Measurements from ENCODE around the gene CYB561D1. TPM values are rescaled to one million over a fixed set of nuclear protein-coding genes. Genes with fewer than 3 reads are reported as not detected.

The CYB561D1 gene
- polyA plus RNA-seq, 1 donor (not counting 4 experiments of a cell fraction or from before 2014, with no cell fraction given): 4.9 TPM

GRCh38 chr1:109466452-109467300 lies 27.2 kb upstream of the CYB561D1 start, which contains the start of gene SYPL2:
SYPL2 (plus strand) TSS chr1:109466546; CDS start chr1:109466844, 298 bp downstream.
- Histone ChIP-seq H3K4me2 (ENCODE audit: control insufficient read depth, extremely low read depth, insufficient read depth, low read depth, low read length) (peak within 1 kb of the TSS; percentile 51), H3K79me2 (ENCODE audit: control insufficient read depth, insufficient read depth, low read length) (no peaks in the 10 kb centered on the region), H3K27me3 (ENCODE audit: control insufficient read depth, extremely low read depth, insufficient read depth, low read length) (peaks cover 67% of the 10 kb centered on the region), H3K4me1 (ENCODE audit: control insufficient read depth, extremely low read depth, insufficient read depth, low read length) (no peaks in the 10 kb centered on the region), H4K20me1 (ENCODE audit: control insufficient read depth, extremely low read depth, insufficient read depth, low read length) (no peaks in the 10 kb centered on the region), H3K27ac (ENCODE audit: control insufficient read depth, insufficient read depth, low read length) (no peak within 1 kb of the TSS), H3K9me1 (ENCODE audit: control insufficient read depth, extremely low read depth, insufficient read depth, low read length) (no peaks in the 10 kb centered on the region), H3K9me3 (ENCODE audit: control insufficient read depth, low read depth, low read length) (no peaks in the 10 kb centered on the region), H3K4me3 (ENCODE audit: control insufficient read depth in 2 of 3, extremely low read depth in 1 of 3, insufficient read depth in 2 of 3, low read depth in 1 of 3, low read length in 3 of 3) (peak within 1 kb of the TSS in 2 of 3 experiments; percentile 16 to 33), H3K9ac (ENCODE audit: control insufficient read depth, extremely low read depth, insufficient read depth, low read length) (no peak within 1 kb of the TSS), H2AFZ (ENCODE audit: control insufficient read depth, low read length) (no peak within 1 kb of the TSS), H3K36me3 (ENCODE audit: control insufficient read depth in 2 of 2, extremely low read depth in 1 of 2, insufficient read depth in 2 of 2, low read length in 2 of 2) (no peaks in the 10 kb centered on the region)
- TF ChIP-seq CTCF (optimal IDR thresholded peaks at IDR 0.05 in 1 of 3, IDR thresholded peaks at IDR 0.05 in 1 of 3, conservative IDR thresholded peaks at IDR 0.05 in 1 of 3; ENCODE audit: extremely low read depth in 1 of 3, insufficient read depth in 2 of 3, low read length in 3 of 3) (no peak), EZH2 (IDR thresholded peaks at IDR 0.05; ENCODE audit: low read length) (peak; percentile 73)
- dilution Hi-C loops (cut with MboI; ENCODE audit: extremely low pct_ligation_motif_present, low sequenced_read_pairs): no loop called here
- DNase-seq (ENCODE audit: low read depth, low spot score) (no peak), FAIRE-seq (no peak)

DNA sequence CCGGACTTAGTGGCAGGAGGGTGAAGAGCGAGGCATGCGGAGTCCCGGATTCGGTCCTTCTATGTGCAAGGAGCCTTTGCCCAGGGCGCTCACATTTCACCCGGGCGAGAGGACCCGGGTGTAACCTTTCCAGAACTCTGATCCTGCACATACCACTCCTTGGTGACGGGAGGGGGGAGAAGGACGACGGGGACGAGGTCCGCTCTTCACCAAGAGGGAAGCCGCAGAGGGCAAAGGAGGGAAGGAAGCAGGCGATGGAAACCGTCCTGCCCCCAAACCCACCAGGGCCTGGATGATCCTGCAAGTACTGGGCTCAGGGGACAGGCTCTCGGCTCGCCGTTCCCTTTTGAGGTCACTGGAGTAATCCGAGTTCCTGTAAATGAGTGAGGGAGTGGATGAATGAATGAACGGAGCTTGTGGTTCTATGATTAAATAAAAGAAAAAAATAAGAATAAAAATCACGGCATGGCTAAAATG lies 26.6 kb upstream of the CYB561D1 start:
- TF ChIP-seq CTCF (optimal IDR thresholded peaks at IDR 0.05 in 1 of 3, IDR thresholded peaks at IDR 0.05 in 1 of 3, conservative IDR thresholded peaks at IDR 0.05 in 1 of 3; ENCODE audit: extremely low read depth in 1 of 3, insufficient read depth in 2 of 3, low read length in 3 of 3) (no peak), EZH2 (IDR thresholded peaks at IDR 0.05; ENCODE audit: low read length) (no peak)
- no peak overlapping the region for H3K4me2 ChIP-seq (ENCODE audit: control insufficient read depth, extremely low read depth, insufficient read depth, low read depth, low read length)
- DNase-seq (ENCODE audit: low read depth, low spot score): no peak
- H3K4me1 ChIP-seq (ENCODE audit: control insufficient read depth, extremely low read depth, insufficient read depth, low read length): no peaks in the 10 kb centered on the region
- dilution Hi-C loops (cut with MboI; ENCODE audit: extremely low pct_ligation_motif_present, low sequenced_read_pairs): no loop called here
- H3K9ac ChIP-seq (ENCODE audit: control insufficient read depth, extremely low read depth, insufficient read depth, low read length): no peak overlapping the region
- H3K79me2 ChIP-seq (ENCODE audit: control insufficient read depth, insufficient read depth, low read length): no peaks in the 10 kb centered on the region
- no peaks in the 10 kb centered on the region for H3K9me3 ChIP-seq (ENCODE audit: control insufficient read depth, low read depth, low read length)
- H3K4me3 ChIP-seq (ENCODE audit: control insufficient read depth in 2 of 3, extremely low read depth in 1 of 3, insufficient read depth in 2 of 3, low read depth in 1 of 3, low read length in 3 of 3): no peak overlapping the region
- H3K9me1 ChIP-seq (ENCODE audit: control insufficient read depth, extremely low read depth, insufficient read depth, low read length): no peaks in the 10 kb centered on the region
- no peak overlapping the region for H3K27ac ChIP-seq (ENCODE audit: control insufficient read depth, insufficient read depth, low read length)
- H4K20me1 ChIP-seq (ENCODE audit: control insufficient read depth, extremely low read depth, insufficient read depth, low read length): no peaks in the 10 kb centered on the region
- peaks cover 74% of the 10 kb centered on the region for H3K27me3 ChIP-seq (ENCODE audit: control insufficient read depth, extremely low read depth, insufficient read depth, low read length)
- H2AFZ ChIP-seq (ENCODE audit: control insufficient read depth, low read length): no peak overlapping the region
- FAIRE-seq: no peak
- no peaks in the 10 kb centered on the region for H3K36me3 ChIP-seq (ENCODE audit: control insufficient read depth in 2 of 2, extremely low read depth in 1 of 2, insufficient read depth in 2 of 2, low read length in 2 of 2)

Measured in keratinocyte (primary cell).